H1 (cell line): ENCODE data around the gene PPP2R2B. TPM values are rescaled to one million over a fixed set of nuclear protein-coding genes. Genes with fewer than 3 reads are reported as not detected.

Source experiments
- ASH2L ChIP-seq: fragments of 200-600, 300-600 bp; sonication (generic); IDR thresholded peaks from one replicate; pipeline ENCODE4 v1.7.1; 2017; ENCODE audit warnings: low read length
- E2F6 ChIP-seq: IDR thresholded peaks from 2 replicates; pipeline ENCODE4 v1.6.1; 2012; ENCODE audit warnings: inconsistent platforms
- GABPA ChIP-seq: IDR thresholded peaks from 2 replicates; pipeline ENCODE4 v1.6.1; 2011; ENCODE audit warnings: mild to moderate bottlenecking, low read length, moderate library complexity, borderline replicate concordance; ENCODE audit not compliant: insufficient read depth
- JUN ChIP-seq: IDR thresholded peaks from 2 replicates; pipeline ENCODE4 v1.6.1; 2011; ENCODE audit warnings: low read depth, mild to moderate bottlenecking, improper control_type of control experiment, low read length
- POLR2A ChIP-seq, 2 experiments: IDR thresholded peaks; 1 replicate in 1 of 2; 2 replicates in 1 of 2; pipeline ENCODE4 v1.6.1; 2011; ENCODE audit warnings: low read depth in 2 of 2, low read length in 2 of 2, mild to moderate bottlenecking in 2 of 2; ENCODE audit errors: control extremely low read depth in 1 of 2
- POLR2AphosphoS5 ChIP-seq: IDR thresholded peaks from 2 replicates; pipeline ENCODE4 v1.6.1; 2011; ENCODE audit warnings: low read depth, low read length
- RFX5 ChIP-seq: IDR thresholded peaks from 2 replicates; pipeline ENCODE4 v1.6.1; 2011; ENCODE audit warnings: low read depth, low read length, improper control_type of control experiment, borderline replicate concordance
- polyA plus RNA-seq, 7 experiments: library from polyadenylated mRNA; depleted of rRNA in 3 of 7; stranded (reverse) in 5 of 7; unstranded in 2 of 7; fragments of >200 nt in 5 of 7; fragments of 200-250 nt in 2 of 7; gene quantifications; 1 replicate in 5 of 7; 2 replicates in 1 of 7; 4 replicates in 1 of 7; pipeline versions ENCODE4 v1.2.1 to v1.2.3, GENCODE V29; 2011 to 2013; ENCODE audit warnings: missing spikeins in 2 of 7, mixed read lengths in 2 of 7
- total RNA-seq: library from RNA; stranded (reverse); fragmentation: NEBNext Ultra II Directional; extraction: Animal tissue kit (Norgen Biotek cat#: 25700); gene quantifications from 2 replicates; pipeline ENCODE4 v1.2.1, GENCODE V29; 2021

The PPP2R2B gene
- total and polyA plus RNA-seq, 2 of the 8 experiments (the other 6 are each of a cell fraction or from before 2014, with no cell fraction given): 21.1 to 37.1 TPM

- TF ChIP-seq POLR2A (IDR thresholded peaks at IDR 0.05; ENCODE audit: control extremely low read depth in 1 of 2, low read depth in 2 of 2, low read length in 2 of 2) (no peak), GABPA (no peak), POLR2AphosphoS5 (no peak), ASH2L (no peak), JUN (no peak), E2F6 (no peak), RFX5 (no peak)
These were observed 50.2 kb downstream of the PPP2R2B start (continued) for GRCh38 chr5:146828385-146828784.
